Measurements from ENCODE around the gene TTC36. TPM values are rescaled to one million over a fixed set of nuclear protein-coding genes. Genes with fewer than 3 reads are reported as not detected.

TTC36 gene
- total and polyA plus RNA-seq, 9 of the 15 experiments (the other 6 are each of a cell fraction or from before 2014, with no cell fraction given) = 0.22 to 0.23 TPM; not detected in 7

DNA sequence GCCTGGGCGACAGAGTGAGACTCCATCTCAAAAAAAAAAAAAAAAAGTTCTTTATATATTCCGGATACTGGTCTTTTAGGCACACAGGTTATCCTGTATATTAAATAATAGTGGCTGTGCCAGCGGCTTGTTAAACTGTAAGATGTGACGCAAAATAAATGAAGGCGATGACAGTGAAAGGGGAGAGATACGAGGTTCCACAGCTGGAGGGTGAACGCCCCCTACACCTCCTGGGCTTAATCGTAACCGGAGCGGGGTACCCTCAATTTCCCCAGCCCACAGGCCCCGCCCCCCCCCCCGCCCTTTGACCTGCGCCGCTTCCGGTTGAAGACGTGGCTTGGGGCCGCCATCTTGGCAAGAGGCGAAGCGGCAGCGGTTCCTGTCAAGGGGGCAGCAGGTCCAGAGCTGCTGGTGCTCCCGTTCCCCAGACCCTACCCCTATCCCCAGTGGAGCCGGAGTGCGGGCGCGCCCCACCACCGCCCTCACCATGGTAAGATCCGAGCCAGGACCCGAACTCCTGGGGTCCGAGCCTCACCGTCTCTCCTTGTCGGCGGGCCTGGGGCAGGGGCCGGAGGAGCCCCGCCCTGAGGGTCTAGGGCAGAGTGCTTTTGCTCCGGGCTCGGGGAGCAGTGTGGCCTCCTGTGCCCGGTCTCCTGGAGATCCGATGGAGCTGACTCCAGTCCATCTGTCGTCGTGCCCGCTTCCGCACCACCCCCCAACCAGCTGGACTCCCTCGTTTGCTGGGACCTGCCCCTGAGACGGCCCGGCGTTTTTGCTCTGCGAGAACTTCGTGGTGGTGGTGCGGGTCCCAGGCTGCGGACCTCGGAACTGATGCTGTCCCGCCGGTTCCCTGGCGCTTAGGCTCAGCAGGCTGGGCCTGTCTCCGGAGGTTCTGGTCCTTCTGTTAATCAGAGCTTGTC is 45.0 kb downstream of the TTC36 start, which contains the start of gene ARCN1 (continued):
- no peak for TF ChIP-seq STAT5A (IDR thresholded peaks at IDR 0.05; ENCODE audit: borderline replicate concordance, low read length)
- TF ChIP-seq RBM15 (IDR thresholded peaks at IDR 0.05; ENCODE audit: insufficient read depth, low read length) = no peak
- no peak for TF ChIP-seq CTCF (IDR thresholded peaks at IDR 0.05 in 2 of 3, conservative IDR thresholded peaks at IDR 0.05 in 1 of 3; ENCODE audit: insufficient read depth in 2 of 3, low read depth in 1 of 3, low read length in 3 of 3)
- peak; percentile 77 for TF ChIP-seq POLR2AphosphoS5 (IDR thresholded peaks at IDR 0.05; ENCODE audit: control insufficient read depth, insufficient read depth, low read depth, low read length)
- TF ChIP-seq GABPB1 (CRISPR knock-in tag; IDR thresholded peaks at IDR 0.05) = peak; percentile 83
- peak; percentile 87 for TF ChIP-seq POLR2B (IDR thresholded peaks at IDR 0.05; ENCODE audit: low read depth, partially characterized antibody)
- TF ChIP-seq, protein P1, sequence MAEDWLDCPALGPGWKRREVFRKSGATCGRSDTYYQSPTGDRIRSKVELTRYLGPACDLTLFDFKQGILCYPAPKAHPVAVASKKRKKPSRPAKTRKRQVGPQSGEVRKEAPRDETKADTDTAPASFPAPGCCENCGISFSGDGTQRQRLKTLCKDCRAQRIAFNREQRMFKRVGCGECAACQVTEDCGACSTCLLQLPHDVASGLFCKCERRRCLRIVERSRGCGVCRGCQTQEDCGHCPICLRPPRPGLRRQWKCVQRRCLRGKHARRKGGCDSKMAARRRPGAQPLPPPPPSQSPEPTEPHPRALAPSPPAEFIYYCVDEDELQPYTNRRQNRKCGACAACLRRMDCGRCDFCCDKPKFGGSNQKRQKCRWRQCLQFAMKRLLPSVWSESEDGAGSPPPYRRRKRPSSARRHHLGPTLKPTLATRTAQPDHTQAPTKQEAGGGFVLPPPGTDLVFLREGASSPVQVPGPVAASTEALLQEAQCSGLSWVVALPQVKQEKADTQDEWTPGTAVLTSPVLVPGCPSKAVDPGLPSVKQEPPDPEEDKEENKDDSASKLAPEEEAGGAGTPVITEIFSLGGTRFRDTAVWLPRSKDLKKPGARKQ (CRISPR knock-in tag; IDR thresholded peaks at IDR 0.05) = no peak
- no peak for TF ChIP-seq BACH1 (tag; IDR thresholded peaks at IDR 0.05)
- no peak for TF ChIP-seq RHOXF2B (CRISPR knock-in tag; conservative IDR thresholded peaks at IDR 0.05)
- TF ChIP-seq, protein P2, sequence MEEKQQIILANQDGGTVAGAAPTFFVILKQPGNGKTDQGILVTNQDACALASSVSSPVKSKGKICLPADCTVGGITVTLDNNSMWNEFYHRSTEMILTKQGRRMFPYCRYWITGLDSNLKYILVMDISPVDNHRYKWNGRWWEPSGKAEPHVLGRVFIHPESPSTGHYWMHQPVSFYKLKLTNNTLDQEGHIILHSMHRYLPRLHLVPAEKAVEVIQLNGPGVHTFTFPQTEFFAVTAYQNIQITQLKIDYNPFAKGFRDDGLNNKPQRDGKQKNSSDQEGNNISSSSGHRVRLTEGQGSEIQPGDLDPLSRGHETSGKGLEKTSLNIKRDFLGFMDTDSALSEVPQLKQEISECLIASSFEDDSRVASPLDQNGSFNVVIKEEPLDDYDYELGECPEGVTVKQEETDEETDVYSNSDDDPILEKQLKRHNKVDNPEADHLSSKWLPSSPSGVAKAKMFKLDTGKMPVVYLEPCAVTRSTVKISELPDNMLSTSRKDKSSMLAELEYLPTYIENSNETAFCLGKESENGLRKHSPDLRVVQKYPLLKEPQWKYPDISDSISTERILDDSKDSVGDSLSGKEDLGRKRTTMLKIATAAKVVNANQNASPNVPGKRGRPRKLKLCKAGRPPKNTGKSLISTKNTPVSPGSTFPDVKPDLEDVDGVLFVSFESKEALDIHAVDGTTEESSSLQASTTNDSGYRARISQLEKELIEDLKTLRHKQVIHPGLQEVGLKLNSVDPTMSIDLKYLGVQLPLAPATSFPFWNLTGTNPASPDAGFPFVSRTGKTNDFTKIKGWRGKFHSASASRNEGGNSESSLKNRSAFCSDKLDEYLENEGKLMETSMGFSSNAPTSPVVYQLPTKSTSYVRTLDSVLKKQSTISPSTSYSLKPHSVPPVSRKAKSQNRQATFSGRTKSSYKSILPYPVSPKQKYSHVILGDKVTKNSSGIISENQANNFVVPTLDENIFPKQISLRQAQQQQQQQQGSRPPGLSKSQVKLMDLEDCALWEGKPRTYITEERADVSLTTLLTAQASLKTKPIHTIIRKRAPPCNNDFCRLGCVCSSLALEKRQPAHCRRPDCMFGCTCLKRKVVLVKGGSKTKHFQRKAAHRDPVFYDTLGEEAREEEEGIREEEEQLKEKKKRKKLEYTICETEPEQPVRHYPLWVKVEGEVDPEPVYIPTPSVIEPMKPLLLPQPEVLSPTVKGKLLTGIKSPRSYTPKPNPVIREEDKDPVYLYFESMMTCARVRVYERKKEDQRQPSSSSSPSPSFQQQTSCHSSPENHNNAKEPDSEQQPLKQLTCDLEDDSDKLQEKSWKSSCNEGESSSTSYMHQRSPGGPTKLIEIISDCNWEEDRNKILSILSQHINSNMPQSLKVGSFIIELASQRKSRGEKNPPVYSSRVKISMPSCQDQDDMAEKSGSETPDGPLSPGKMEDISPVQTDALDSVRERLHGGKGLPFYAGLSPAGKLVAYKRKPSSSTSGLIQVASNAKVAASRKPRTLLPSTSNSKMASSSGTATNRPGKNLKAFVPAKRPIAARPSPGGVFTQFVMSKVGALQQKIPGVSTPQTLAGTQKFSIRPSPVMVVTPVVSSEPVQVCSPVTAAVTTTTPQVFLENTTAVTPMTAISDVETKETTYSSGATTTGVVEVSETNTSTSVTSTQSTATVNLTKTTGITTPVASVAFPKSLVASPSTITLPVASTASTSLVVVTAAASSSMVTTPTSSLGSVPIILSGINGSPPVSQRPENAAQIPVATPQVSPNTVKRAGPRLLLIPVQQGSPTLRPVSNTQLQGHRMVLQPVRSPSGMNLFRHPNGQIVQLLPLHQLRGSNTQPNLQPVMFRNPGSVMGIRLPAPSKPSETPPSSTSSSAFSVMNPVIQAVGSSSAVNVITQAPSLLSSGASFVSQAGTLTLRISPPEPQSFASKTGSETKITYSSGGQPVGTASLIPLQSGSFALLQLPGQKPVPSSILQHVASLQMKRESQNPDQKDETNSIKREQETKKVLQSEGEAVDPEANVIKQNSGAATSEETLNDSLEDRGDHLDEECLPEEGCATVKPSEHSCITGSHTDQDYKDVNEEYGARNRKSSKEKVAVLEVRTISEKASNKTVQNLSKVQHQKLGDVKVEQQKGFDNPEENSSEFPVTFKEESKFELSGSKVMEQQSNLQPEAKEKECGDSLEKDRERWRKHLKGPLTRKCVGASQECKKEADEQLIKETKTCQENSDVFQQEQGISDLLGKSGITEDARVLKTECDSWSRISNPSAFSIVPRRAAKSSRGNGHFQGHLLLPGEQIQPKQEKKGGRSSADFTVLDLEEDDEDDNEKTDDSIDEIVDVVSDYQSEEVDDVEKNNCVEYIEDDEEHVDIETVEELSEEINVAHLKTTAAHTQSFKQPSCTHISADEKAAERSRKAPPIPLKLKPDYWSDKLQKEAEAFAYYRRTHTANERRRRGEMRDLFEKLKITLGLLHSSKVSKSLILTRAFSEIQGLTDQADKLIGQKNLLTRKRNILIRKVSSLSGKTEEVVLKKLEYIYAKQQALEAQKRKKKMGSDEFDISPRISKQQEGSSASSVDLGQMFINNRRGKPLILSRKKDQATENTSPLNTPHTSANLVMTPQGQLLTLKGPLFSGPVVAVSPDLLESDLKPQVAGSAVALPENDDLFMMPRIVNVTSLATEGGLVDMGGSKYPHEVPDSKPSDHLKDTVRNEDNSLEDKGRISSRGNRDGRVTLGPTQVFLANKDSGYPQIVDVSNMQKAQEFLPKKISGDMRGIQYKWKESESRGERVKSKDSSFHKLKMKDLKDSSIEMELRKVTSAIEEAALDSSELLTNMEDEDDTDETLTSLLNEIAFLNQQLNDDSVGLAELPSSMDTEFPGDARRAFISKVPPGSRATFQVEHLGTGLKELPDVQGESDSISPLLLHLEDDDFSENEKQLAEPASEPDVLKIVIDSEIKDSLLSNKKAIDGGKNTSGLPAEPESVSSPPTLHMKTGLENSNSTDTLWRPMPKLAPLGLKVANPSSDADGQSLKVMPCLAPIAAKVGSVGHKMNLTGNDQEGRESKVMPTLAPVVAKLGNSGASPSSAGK (IDR thresholded peaks at IDR 0.05) = no peak
- TF ChIP-seq CREB1 (IDR thresholded peaks at IDR 0.05) = no peak
- peak; percentile 54; the same call in 1 of the 2 replicates for TF ChIP-seq CREB1 (CRISPR knock-in tag; IDR thresholded peaks at IDR 0.05)
